A549 (cell line): ENCODE results near the gene GLIPR1L2. TPM values are rescaled to one million over a fixed set of nuclear protein-coding genes. Genes with fewer than 3 reads are reported as not detected.
A peak's percentile ranks its signal among the peaks of the same experiment; 100 is the strongest.

Experiments
- ATAC-seq, 2 experiments: fragments of 200-7000 bp in 1 of 2; fragments of >200 bp in 1 of 2; cut with Nextera tagmentation in 1 of 2; cut with Tn5 transposase in 1 of 2; 3 replicates each; pipeline versions ENCODE4 v1.8.0 to v1.9.1; 2018 to 2020; ENCODE audit warnings: mild to moderate bottlenecking in 1 of 2, moderate library complexity in 1 of 2
- CTCF ChIA-PET: fragments of 300-600 bp; sonication (Branson Sonifier 250); formaldehyde crosslinking; extraction: SDS; loops from one replicate; lab custom pipeline; 2021; ENCODE audit warnings: antibody characterized with exemption, inconsistent platforms; lab: Yijun Ruan, JAX
- POLR2A ChIA-PET: fragments of 350-600 bp; formaldehyde crosslinking; extraction: SDS; loops from one replicate; lab custom pipeline; 2021; ENCODE audit warnings: antibody characterized with exemption, inconsistent platforms; lab: Yijun Ruan, JAX
- DNase-seq, 2 experiments: peaks; one replicate each; pipeline versions ENCODE4 v3.0.0 to v3.0.0-alpha.2; 2011 to 2016; ENCODE audit warnings: low read depth in 1 of 2, low spot score in 1 of 2
- FAIRE-seq: peaks from 2 replicates; lab custom pipeline; 2011; peaks lifted over from hg19 to GRCh38; lab: Jason Lieb, UNC
- H3K27ac ChIP-seq, 2 experiments: fragments of >200 bp; sonication (Bioruptor Twin); formaldehyde crosslinking; 3 replicates each; pipeline ENCODE4 v1.5.1; 2016 to 2017
- H3K4me1 ChIP-seq: fragments of >200 bp; sonication (Bioruptor Twin); formaldehyde crosslinking; 3 replicates; pipeline ENCODE4 v1.6.1; 2016
- H3K4me2 ChIP-seq: fragments of >200 bp; sonication (Bioruptor Twin); formaldehyde crosslinking; 3 replicates; pipeline ENCODE4 v1.6.1; 2016
- H3K4me3 ChIP-seq: fragments of >200 bp; sonication (Bioruptor Twin); formaldehyde crosslinking; 3 replicates; pipeline ENCODE4 v1.5.1; 2016
- H3K9me3 ChIP-seq: fragments of >200 bp; sonication (Bioruptor Twin); formaldehyde crosslinking; 3 replicates; pipeline ENCODE4 v1.6.1; 2016
- CBX8 ChIP-seq: fragments of 200-600 bp; sonication (generic); IDR thresholded peaks from 2 replicates; pipeline ENCODE4 v1.6.1; 2016
- CEBPB ChIP-seq, 2 experiments: fragments of >200 bp in 1 of 2; sonication (Bioruptor Twin) in 1 of 2; formaldehyde crosslinking in 1 of 2; IDR thresholded peaks; 2 replicates each; pipeline ENCODE4 v1.6.1; 2012 to 2016
- CHD2 ChIP-seq: fragments of 150-350 bp; IDR thresholded peaks from 2 replicates; pipeline ENCODE4 v1.6.1; 2014; ENCODE audit warnings: low read length; ENCODE audit not compliant: partially characterized antibody
- CHD4 ChIP-seq: fragments of 200-600 bp; sonication (generic); IDR thresholded peaks from 2 replicates; pipeline ENCODE4 v1.6.1; 2016; ENCODE audit warnings: antibody characterized with exemption, mild to moderate bottlenecking, borderline replicate concordance
- EHF ChIP-seq: fragments of 250-450 bp; sonication (Bioruptor Pico); IDR thresholded peaks from 2 replicates; pipeline ENCODE4 v1.5.0; 2020; ENCODE audit warnings: mild to moderate bottlenecking
- EHMT2 ChIP-seq: fragments of 200-600 bp; sonication (generic); IDR thresholded peaks from 2 replicates; pipeline ENCODE4 v1.6.1; 2016; ENCODE audit warnings: antibody characterized with exemption, low read depth, mild to moderate bottlenecking, moderate library complexity
- EP300 ChIP-seq, 2 experiments: fragments of >200 bp; sonication (Bioruptor Twin); formaldehyde crosslinking; IDR thresholded peaks; 2 replicates in 1 of 2; 3 replicates in 1 of 2; pipeline ENCODE4 v1.6.1; 2016 to 2017
- ESRRA ChIP-seq: fragments of 150-350 bp; IDR thresholded peaks from 2 replicates; pipeline ENCODE4 v1.6.1; 2014; ENCODE audit warnings: mild to moderate bottlenecking, low read length, borderline replicate concordance
- FOSL2 ChIP-seq, 2 experiments: fragments of 450-650 bp in 1 of 2; fragments of >200 bp in 1 of 2; sonication (Bioruptor Twin) in 1 of 2; formaldehyde crosslinking; IDR thresholded peaks; 2 replicates each; pipeline versions ENCODE4 v1.5.0 to v1.6.1; 2016 to 2020; ENCODE audit warnings: mild to moderate bottlenecking in 1 of 2, moderate library complexity in 1 of 2
- FOXS1 ChIP-seq: fragments of 250-450 bp; sonication (Bioruptor Pico); IDR thresholded peaks from 2 replicates; pipeline ENCODE4 v1.5.0; 2020; ENCODE audit warnings: mild to moderate bottlenecking, moderate library complexity
- HDAC2 ChIP-seq: fragments of 200-600 bp; sonication (generic); IDR thresholded peaks from 2 replicates; pipeline ENCODE4 v1.6.1; 2016
- HEYL ChIP-seq: fragments of 250-450 bp; sonication (Bioruptor Pico); IDR thresholded peaks from 2 replicates; pipeline ENCODE4 v1.8.0; 2021; ENCODE audit warnings: mild to moderate bottlenecking, moderate library complexity
- HOXA7 ChIP-seq: fragments of 250-450 bp; sonication (Bioruptor Pico); IDR thresholded peaks from 2 replicates; pipeline ENCODE4 v1.5.0; 2020; ENCODE audit warnings: mild to moderate bottlenecking, moderate library complexity
- HOXB13 ChIP-seq: fragments of 250-450 bp; sonication (Bioruptor Pico); IDR thresholded peaks from 2 replicates; pipeline ENCODE4 v1.5.0; 2020; ENCODE audit warnings: low read depth, mild to moderate bottlenecking, moderate library complexity
- HOXB5 ChIP-seq: fragments of 250-450 bp; sonication (Bioruptor Pico); IDR thresholded peaks from 2 replicates; pipeline ENCODE4 v1.5.0; 2020; ENCODE audit warnings: mild to moderate bottlenecking, moderate library complexity
- JUNB ChIP-seq: fragments of >200 bp; sonication (Bioruptor Twin); formaldehyde crosslinking; IDR thresholded peaks from 2 replicates; pipeline ENCODE4 v1.6.1; 2016
- KDM5A ChIP-seq: fragments of 200-600 bp; sonication (generic); IDR thresholded peaks from 2 replicates; pipeline ENCODE4 v1.6.1; 2016; ENCODE audit warnings: antibody characterized with exemption, mild to moderate bottlenecking
- MAFK ChIP-seq: fragments of 450-650 bp; IDR thresholded peaks from 2 replicates; pipeline ENCODE4 v1.6.1; 2014; ENCODE audit not compliant: partially characterized antibody
- MYC ChIP-seq: IDR thresholded peaks from 2 replicates; pipeline ENCODE4 v1.6.1; 2012; ENCODE audit warnings: mild to moderate bottlenecking, inconsistent platforms, low read length, improper control_type of control experiment, borderline replicate concordance
- NPAS2 ChIP-seq: fragments of 250-450 bp; sonication (Bioruptor Pico); IDR thresholded peaks from 2 replicates; pipeline ENCODE4 v1.8.0; 2022; ENCODE audit warnings: mild to moderate bottlenecking, moderate library complexity, borderline replicate concordance
- PHF8 ChIP-seq: fragments of 200-600 bp; sonication (generic); IDR thresholded peaks from 2 replicates; pipeline ENCODE4 v1.6.1; 2016; ENCODE audit warnings: low read depth, mild to moderate bottlenecking, antibody characterized with exemption, moderate library complexity, borderline replicate concordance
- POLR2A ChIP-seq: IDR thresholded peaks from 2 replicates; pipeline ENCODE4 v1.6.1; 2012; ENCODE audit warnings: mild to moderate bottlenecking, low read length
- RAD21 ChIP-seq, 2 experiments: fragments of >200 bp in 1 of 2; sonication (Bioruptor Twin) in 1 of 2; formaldehyde crosslinking in 1 of 2; IDR thresholded peaks in 1 of 2; conservative IDR thresholded peaks in 1 of 2; 2 replicates in 1 of 2; 3 replicates in 1 of 2; pipeline ENCODE4 v1.6.1; 2012 to 2018; ENCODE audit warnings: inconsistent platforms in 1 of 2
- RCOR1 ChIP-seq: fragments of 150-350 bp; IDR thresholded peaks from 2 replicates; pipeline ENCODE4 v1.6.1; 2014; ENCODE audit warnings: antibody characterized with exemption, low read length, low read depth
- RFX5 ChIP-seq: fragments of 450-650 bp; IDR thresholded peaks from 2 replicates; pipeline ENCODE4 v1.7.1; 2014; ENCODE audit warnings: antibody characterized with exemption, mild to moderate bottlenecking, moderate library complexity
- ZC3H11A ChIP-seq: fragments of 450-650 bp; IDR thresholded peaks from 2 replicates; pipeline ENCODE4 v1.6.1; 2014; ENCODE audit warnings: antibody characterized with exemption, mild to moderate bottlenecking
- ZNF302 ChIP-seq: fragments of 250-450 bp; sonication (Bioruptor Pico); IDR thresholded peaks from 2 replicates; pipeline ENCODE4 v1.9.0; 2021; ENCODE audit warnings: inconsistent platforms, mild to moderate bottlenecking, moderate library complexity
- ZSCAN20 ChIP-seq: fragments of 250-450 bp; sonication (Bioruptor Pico); IDR thresholded peaks from 2 replicates; pipeline ENCODE4 v1.8.0; 2022; ENCODE audit warnings: mild to moderate bottlenecking, moderate library complexity
- WGBS: methylation state at CpG from one replicate; pipeline ENCODE4 v1.1.6; 2017; ENCODE audit errors: missing lambda C conversion rate; 5-methylcytosine and 5-hydroxymethylcytosine counted together
- polyA minus RNA-seq: library from RNA; depleted of rRNA, polyadenylated mRNA; stranded (reverse); fragments of >200 nt; gene quantifications from 2 replicates; pipeline ENCODE4 v1.2.3, GENCODE V29; 2011; rRNA and poly(A)+ RNA removed
- polyA plus RNA-seq, 4 experiments: library from polyadenylated mRNA; depleted of rRNA in 3 of 4; stranded (reverse); fragments of >200 nt; fragmentation: RNase III in 1 of 4; extraction: RNeasy Plus Mini Kit Qiagen cat#74134 plus additional on column Dnase treatment in 1 of 4; gene quantifications; 2 replicates in 3 of 4; 3 replicates in 1 of 4; pipeline ENCODE4 v1.2.3, GENCODE V29; 2011 to 2017
- TF ChIP-seq, protein P1 (sequence below): fragments of 200-600 bp; sonication (generic); IDR thresholded peaks from 2 replicates; pipeline ENCODE4 v1.6.1; 2016; ENCODE audit warnings: antibody characterized with exemption, mild to moderate bottlenecking, moderate library complexity
- TF ChIP-seq, protein P2 (sequence below): fragments of >200 bp; sonication (Bioruptor Twin); formaldehyde crosslinking; IDR thresholded peaks from 3 replicates; pipeline ENCODE4 v1.6.1; 2016
- TF ChIP-seq, protein P3 (sequence below): fragments of 250-450 bp; sonication (Bioruptor Pico); IDR thresholded peaks from 2 replicates; pipeline ENCODE4 v1.5.0; 2020; ENCODE audit warnings: low read depth, mild to moderate bottlenecking, moderate library complexity
- TF ChIP-seq, protein P4 (sequence below): IDR thresholded peaks from 2 replicates; pipeline ENCODE4 v1.6.1; 2012
- TF ChIP-seq, protein P5 (sequence below): fragments of 450-650 bp; IDR thresholded peaks from 2 replicates; pipeline ENCODE4 v1.6.1; 2014; ENCODE audit warnings: antibody characterized with exemption

GLIPR1L2 gene
- polyA plus RNA-seq (2011; rRNA removed) (0.90 and 0.97 TPM in 2 replicates), polyA plus RNA-seq (2017; fragmentation: RNase III; extraction: RNeasy Plus Mini Kit Qiagen cat#74134 plus additional on column Dnase treatment) (0.24 to 0.57 TPM (median 0.40 TPM) in 3 replicates), polyA minus RNA-seq (0.24 and 0.66 TPM in 2 replicates)
- polyA plus RNA-seq (2012; cell fraction: cytosol; rRNA removed): 0.09 and 0.13 TPM in 2 replicates
- polyA plus RNA-seq (2012; cell fraction: nucleus; rRNA removed): 0.04 TPM in 1 of 2 replicates, not detected in the other

DNA sequence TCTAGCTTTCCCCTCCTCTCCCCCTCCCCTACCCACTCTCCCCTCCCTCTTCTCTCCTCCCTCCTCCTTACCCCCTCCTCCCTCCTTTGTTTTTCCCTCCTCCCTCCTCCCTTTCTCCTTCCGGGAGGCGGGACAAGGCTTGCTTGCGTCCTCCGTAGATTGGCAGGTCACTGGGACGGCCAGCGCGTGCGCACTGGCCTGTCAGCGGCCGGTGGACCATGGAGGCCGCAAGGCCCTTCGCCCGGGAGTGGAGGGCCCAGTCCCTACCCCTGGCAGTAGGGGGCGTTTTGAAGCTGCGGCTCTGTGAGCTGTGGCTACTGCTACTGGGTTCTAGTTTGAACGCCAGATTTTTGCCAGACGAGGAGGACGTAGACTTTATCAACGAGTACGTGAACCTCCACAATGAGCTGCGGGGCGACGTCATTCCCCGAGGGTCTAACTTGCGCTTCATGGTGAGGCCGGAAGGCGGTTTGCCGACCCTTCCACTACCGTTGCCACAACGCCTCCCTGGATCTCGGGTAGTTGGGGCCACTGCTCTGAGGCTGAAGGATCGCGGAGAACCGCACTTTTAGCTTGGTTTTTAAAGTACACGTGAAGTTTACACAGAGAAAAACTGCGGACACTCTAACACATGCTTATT, at the start of gene GLIPR1L2:
Gene GLIPR1L2 (plus strand): TSS at position 191 of the 640 bp plus-strand sequence. CDS start 28 bp downstream, at position 219.
- ChIA-PET CTCF (interaction anchor here (0.7 to 3.5 kb wide), 36 partner anchors 8 to 1065 kb away, joined by 3 to 46 read pairs (median 4); partner anchors contain the start of genes GLIPR1, GLIPR1L1 and KRR1), POLR2A (interaction anchor here (0.6 to 1.9 kb wide), 6 partner anchors 45 to 640 kb away, joined by 3 to 25 read pairs (median 8); partner anchors contain the start of genes CAPS2, GLIPR1, KRR1 and PHLDA1)
- FAIRE-seq: peak; percentile 99
- Histone ChIP-seq H3K4me1 (peaks cover 25% of the 10 kb centered on the region; the same call in 2 of the 3 replicates), H3K4me2 (peak within 1 kb of the TSS; percentile 90), H3K4me3 (peak within 1 kb of the TSS; percentile 48), H3K9me3 (no peaks in the 10 kb centered on the region), H3K27ac (peak within 1 kb of the TSS; percentile 86 to 91)
- peak; percentile 99 to 100 for ATAC-seq
- WGBS: 1% methylated on average over 23 of the region's 36 CpGs
- DNase-seq: peak; percentile 81 to 99
- no peak for TF ChIP-seq CHD4
- TF ChIP-seq, protein P1, sequence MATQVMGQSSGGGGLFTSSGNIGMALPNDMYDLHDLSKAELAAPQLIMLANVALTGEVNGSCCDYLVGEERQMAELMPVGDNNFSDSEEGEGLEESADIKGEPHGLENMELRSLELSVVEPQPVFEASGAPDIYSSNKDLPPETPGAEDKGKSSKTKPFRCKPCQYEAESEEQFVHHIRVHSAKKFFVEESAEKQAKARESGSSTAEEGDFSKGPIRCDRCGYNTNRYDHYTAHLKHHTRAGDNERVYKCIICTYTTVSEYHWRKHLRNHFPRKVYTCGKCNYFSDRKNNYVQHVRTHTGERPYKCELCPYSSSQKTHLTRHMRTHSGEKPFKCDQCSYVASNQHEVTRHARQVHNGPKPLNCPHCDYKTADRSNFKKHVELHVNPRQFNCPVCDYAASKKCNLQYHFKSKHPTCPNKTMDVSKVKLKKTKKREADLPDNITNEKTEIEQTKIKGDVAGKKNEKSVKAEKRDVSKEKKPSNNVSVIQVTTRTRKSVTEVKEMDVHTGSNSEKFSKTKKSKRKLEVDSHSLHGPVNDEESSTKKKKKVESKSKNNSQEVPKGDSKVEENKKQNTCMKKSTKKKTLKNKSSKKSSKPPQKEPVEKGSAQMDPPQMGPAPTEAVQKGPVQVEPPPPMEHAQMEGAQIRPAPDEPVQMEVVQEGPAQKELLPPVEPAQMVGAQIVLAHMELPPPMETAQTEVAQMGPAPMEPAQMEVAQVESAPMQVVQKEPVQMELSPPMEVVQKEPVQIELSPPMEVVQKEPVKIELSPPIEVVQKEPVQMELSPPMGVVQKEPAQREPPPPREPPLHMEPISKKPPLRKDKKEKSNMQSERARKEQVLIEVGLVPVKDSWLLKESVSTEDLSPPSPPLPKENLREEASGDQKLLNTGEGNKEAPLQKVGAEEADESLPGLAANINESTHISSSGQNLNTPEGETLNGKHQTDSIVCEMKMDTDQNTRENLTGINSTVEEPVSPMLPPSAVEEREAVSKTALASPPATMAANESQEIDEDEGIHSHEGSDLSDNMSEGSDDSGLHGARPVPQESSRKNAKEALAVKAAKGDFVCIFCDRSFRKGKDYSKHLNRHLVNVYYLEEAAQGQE: no peak
- TF ChIP-seq HOXA7 (CRISPR knock-in tag): no peak
- TF ChIP-seq, protein P2, sequence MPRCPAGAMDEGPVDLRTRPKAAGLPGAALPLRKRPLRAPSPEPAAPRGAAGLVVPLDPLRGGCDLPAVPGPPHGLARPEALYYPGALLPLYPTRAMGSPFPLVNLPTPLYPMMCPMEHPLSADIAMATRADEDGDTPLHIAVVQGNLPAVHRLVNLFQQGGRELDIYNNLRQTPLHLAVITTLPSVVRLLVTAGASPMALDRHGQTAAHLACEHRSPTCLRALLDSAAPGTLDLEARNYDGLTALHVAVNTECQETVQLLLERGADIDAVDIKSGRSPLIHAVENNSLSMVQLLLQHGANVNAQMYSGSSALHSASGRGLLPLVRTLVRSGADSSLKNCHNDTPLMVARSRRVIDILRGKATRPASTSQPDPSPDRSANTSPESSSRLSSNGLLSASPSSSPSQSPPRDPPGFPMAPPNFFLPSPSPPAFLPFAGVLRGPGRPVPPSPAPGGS: peak; percentile 57; the same call in 1 of the 3 replicates
- no peak for TF ChIP-seq ZNF302 (CRISPR knock-in tag)
- peak; percentile 70 for TF ChIP-seq POLR2A
- TF ChIP-seq HOXB13 (CRISPR knock-in tag): no peak
- no peak for TF ChIP-seq MAFK
- TF ChIP-seq FOSL2 (IDR thresholded peaks at IDR 0.05): no peak
- TF ChIP-seq FOSL2 (CRISPR knock-in tag; IDR thresholded peaks at IDR 0.05): no peak
- TF ChIP-seq HOXB5 (CRISPR knock-in tag): no peak
- TF ChIP-seq NPAS2 (CRISPR knock-in tag): no peak
- peak; percentile 72; the same call in 1 of the 2 replicates for TF ChIP-seq EHMT2
- no peak for TF ChIP-seq HEYL (CRISPR knock-in tag)
- no peak for TF ChIP-seq CBX8
- TF ChIP-seq PHF8: peak; percentile 67; the same call in 1 of the 2 replicates
- TF ChIP-seq, protein P3, sequence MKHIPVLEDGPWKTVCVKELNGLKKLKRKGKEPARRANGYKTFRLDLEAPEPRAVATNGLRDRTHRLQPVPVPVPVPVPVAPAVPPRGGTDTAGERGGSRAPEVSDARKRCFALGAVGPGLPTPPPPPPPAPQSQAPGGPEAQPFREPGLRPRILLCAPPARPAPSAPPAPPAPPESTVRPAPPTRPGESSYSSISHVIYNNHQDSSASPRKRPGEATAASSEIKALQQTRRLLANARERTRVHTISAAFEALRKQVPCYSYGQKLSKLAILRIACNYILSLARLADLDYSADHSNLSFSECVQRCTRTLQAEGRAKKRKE: no peak
- TF ChIP-seq EP300 (IDR thresholded peaks at IDR 0.05): no peak
- peak; percentile 33; the same call in 1 of the 2 replicates for TF ChIP-seq MYC
- TF ChIP-seq KDM5A: no peak
- no peak for TF ChIP-seq RFX5
- no peak for TF ChIP-seq FOXS1 (CRISPR knock-in tag)
- no peak for TF ChIP-seq CHD2
- TF ChIP-seq RCOR1: no peak
- peak; percentile 90 for TF ChIP-seq ZSCAN20
- no peak for TF ChIP-seq HDAC2
- TF ChIP-seq JUNB: no peak
- TF ChIP-seq, protein P4, sequence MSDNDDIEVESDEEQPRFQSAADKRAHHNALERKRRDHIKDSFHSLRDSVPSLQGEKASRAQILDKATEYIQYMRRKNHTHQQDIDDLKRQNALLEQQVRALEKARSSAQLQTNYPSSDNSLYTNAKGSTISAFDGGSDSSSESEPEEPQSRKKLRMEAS: peak; percentile 80
- peak; percentile 76 to 83 for TF ChIP-seq RAD21 (conservative IDR thresholded peaks at IDR 0.05 in 1 of 2, IDR thresholded peaks at IDR 0.05 in 1 of 2)
- TF ChIP-seq, protein P5, sequence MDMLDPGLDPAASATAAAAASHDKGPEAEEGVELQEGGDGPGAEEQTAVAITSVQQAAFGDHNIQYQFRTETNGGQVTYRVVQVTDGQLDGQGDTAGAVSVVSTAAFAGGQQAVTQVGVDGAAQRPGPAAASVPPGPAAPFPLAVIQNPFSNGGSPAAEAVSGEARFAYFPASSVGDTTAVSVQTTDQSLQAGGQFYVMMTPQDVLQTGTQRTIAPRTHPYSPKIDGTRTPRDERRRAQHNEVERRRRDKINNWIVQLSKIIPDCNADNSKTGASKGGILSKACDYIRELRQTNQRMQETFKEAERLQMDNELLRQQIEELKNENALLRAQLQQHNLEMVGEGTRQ: no peak
- TF ChIP-seq ZC3H11A: no peak
- no peak for TF ChIP-seq CEBPB (IDR thresholded peaks at IDR 0.05)
- no peak for TF ChIP-seq EHF
- TF ChIP-seq ESRRA: no peak
